Trophoblast cell (in vitro differentiated cells and primary cell): Measurements from ENCODE around the gene ATG9A.

ENCODE experiments used
- DNase-seq, 2 donors: peaks; one replicate each; pipeline ENCODE4 v3.0.0-alpha.2; 2016
- H2AFZ ChIP-seq: 2 replicates; pipeline ENCODE4 v1.6.1; 2013; ENCODE audit warnings: low read length, moderate library complexity, mild to moderate bottlenecking; ENCODE audit not compliant: insufficient read depth, poor library complexity
- H2AK5ac ChIP-seq: 2 replicates; pipeline ENCODE4 v1.6.1; 2013; ENCODE audit warnings: mild to moderate bottlenecking, low read length
- H2BK120ac ChIP-seq: 2 replicates; pipeline ENCODE4 v1.6.1; 2013; ENCODE audit warnings: low read length, mild to moderate bottlenecking, moderate library complexity; ENCODE audit not compliant: insufficient read depth, poor library complexity
- H2BK12ac ChIP-seq: 2 replicates; pipeline ENCODE4 v1.6.1; 2013; ENCODE audit warnings: mild to moderate bottlenecking, low read length, moderate library complexity
- H2BK5ac ChIP-seq: 2 replicates; pipeline ENCODE4 v1.6.1; 2013; ENCODE audit warnings: low read length, low read depth, moderate library complexity, mild to moderate bottlenecking; ENCODE audit not compliant: poor library complexity
- H3K14ac ChIP-seq: 2 replicates; pipeline ENCODE4 v1.6.1; 2013; ENCODE audit warnings: mild to moderate bottlenecking, low read length
- H3K18ac ChIP-seq: 2 replicates; pipeline ENCODE4 v1.6.1; 2013; ENCODE audit warnings: mild to moderate bottlenecking, low read length
- H3K23ac ChIP-seq: 2 replicates; pipeline ENCODE4 v1.6.1; 2013; ENCODE audit warnings: low read length
- H3K27ac ChIP-seq: 2 replicates; pipeline ENCODE4 v1.5.1; 2013; ENCODE audit warnings: low read depth, mild to moderate bottlenecking, inconsistent platforms, low read length, moderate library complexity
- H3K27me3 ChIP-seq: 2 replicates; pipeline ENCODE4 v1.6.1; 2013; ENCODE audit warnings: inconsistent platforms, mild to moderate bottlenecking, low read length, moderate library complexity; ENCODE audit not compliant: insufficient read depth
- H3K36me3 ChIP-seq, 2 experiments: 1 replicate in 1 of 2; 2 replicates in 1 of 2; pipeline ENCODE4 v1.6.1; 2013; ENCODE audit warnings: low read length in 2 of 2, mild to moderate bottlenecking in 2 of 2, moderate library complexity in 1 of 2; ENCODE audit not compliant: insufficient read depth in 2 of 2, control insufficient read depth in 1 of 2
- H3K4ac ChIP-seq: 2 replicates; pipeline ENCODE4 v1.6.1; 2013; ENCODE audit warnings: low read depth, mild to moderate bottlenecking, low read length, moderate library complexity
- H3K4me1 ChIP-seq, 2 experiments: 1 replicate in 1 of 2; 2 replicates in 1 of 2; pipeline ENCODE4 v1.6.1; 2013; ENCODE audit warnings: low read length in 2 of 2, mild to moderate bottlenecking in 2 of 2, moderate library complexity in 1 of 2; ENCODE audit not compliant: insufficient read depth in 2 of 2, control insufficient read depth in 1 of 2
- H3K4me2 ChIP-seq: 2 replicates; pipeline ENCODE4 v1.6.1; 2013; ENCODE audit warnings: inconsistent platforms, mild to moderate bottlenecking, low read length, moderate library complexity
- H3K4me3 ChIP-seq: 2 replicates; pipeline ENCODE4 v1.5.1; 2013; ENCODE audit warnings: mild to moderate bottlenecking, low read depth, low read length, inconsistent platforms
- H3K79me1 ChIP-seq: one replicate; pipeline ENCODE4 v1.6.1; 2013; ENCODE audit warnings: low read length
- H3K79me2 ChIP-seq: 2 replicates; pipeline ENCODE4 v1.6.1; 2013; ENCODE audit warnings: low read length, mild to moderate bottlenecking; ENCODE audit not compliant: control insufficient read depth, insufficient read depth, poor library complexity
- H3K9ac ChIP-seq: 2 replicates; pipeline ENCODE4 v1.6.1; 2013; ENCODE audit warnings: mild to moderate bottlenecking, low read length
- H3K9me3 ChIP-seq: 2 replicates; pipeline ENCODE4 v1.6.1; 2013; ENCODE audit warnings: low read depth, mild to moderate bottlenecking, control low read depth, inconsistent platforms, low read length; ENCODE audit not compliant: insufficient read depth
- H4K12ac ChIP-seq: 2 replicates; pipeline ENCODE4 v1.6.1; 2013; ENCODE audit warnings: low read depth, mild to moderate bottlenecking, low read length, moderate library complexity
- H4K8ac ChIP-seq: 2 replicates; pipeline ENCODE4 v1.6.1; 2013; ENCODE audit warnings: low read depth, mild to moderate bottlenecking, low read length, moderate library complexity
- H4K91ac ChIP-seq: one replicate; pipeline ENCODE4 v1.6.1; 2013; ENCODE audit warnings: low read depth, mild to moderate bottlenecking, low read length, moderate library complexity
- WGBS: extraction: QIAGEN DNeasy Blood & Tissue Kit; methylation state at CpG from one replicate; pipeline ENCODE4 v1.1.7; 2013; ENCODE audit warnings: missing lambda C conversion rate; ENCODE audit not compliant: insufficient read length, insufficient coverage; ENCODE audit errors: extremely low coverage; 5-methylcytosine and 5-hydroxymethylcytosine counted together

ATG9A gene

DNA sequence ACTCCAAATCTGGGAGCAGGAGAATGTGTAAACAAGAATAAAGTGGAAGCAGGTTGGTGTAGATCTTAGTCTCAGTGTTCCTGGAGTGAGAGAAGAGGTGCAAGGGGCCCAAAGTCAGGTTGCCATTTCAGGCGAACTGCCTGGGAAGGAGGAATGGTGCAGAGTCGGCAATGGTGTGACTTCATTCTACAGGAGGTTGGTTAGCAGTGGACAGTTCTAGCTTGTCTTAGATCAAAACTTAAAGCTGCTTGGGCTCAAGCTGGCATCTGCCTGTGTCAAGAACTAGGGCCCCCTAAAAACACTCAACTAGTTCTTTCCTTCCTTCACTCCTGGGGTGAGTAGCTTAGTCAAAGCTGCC is 19.4 kb upstream of the ATG9A start:
- H3K4me1 ChIP-seq, result peaks cover 19 to 25% of the 10 kb centered on the region in 2 experiments
- no peak overlapping the region for H3K4me2 ChIP-seq
- peaks cover 8 to 13% of the 10 kb centered on the region in 2 experiments for H3K36me3 ChIP-seq
- H3K4me3 ChIP-seq, result no peak overlapping the region
- no peak for DNase-seq
- no peak overlapping the region for H4K8ac ChIP-seq
- H4K91ac ChIP-seq, result no peak overlapping the region
- H4K12ac ChIP-seq, result no peak overlapping the region
- no peak overlapping the region for H3K4ac ChIP-seq
- no peak overlapping the region for H2BK12ac ChIP-seq
- no peak overlapping the region for H3K27ac ChIP-seq
- H3K9me3 ChIP-seq, result peaks cover 10% of the 10 kb centered on the region
- H3K79me1 ChIP-seq, result peaks cover 9% of the 10 kb centered on the region
- H3K79me2 ChIP-seq, result peaks cover 4% of the 10 kb centered on the region
- H3K14ac ChIP-seq, result no peak overlapping the region
- H3K9ac ChIP-seq, result no peak overlapping the region
- WGBS, result no CpG with 5 or more reads among the region's 2 CpGs
- no peak overlapping the region for H3K18ac ChIP-seq
- no peak overlapping the region for H2BK5ac ChIP-seq
- H2AFZ ChIP-seq, result no peak overlapping the region
- no peak overlapping the region for H3K23ac ChIP-seq
- no peak overlapping the region for H2AK5ac ChIP-seq
- no peak overlapping the region for H2BK120ac ChIP-seq
- peaks cover 26% of the 10 kb centered on the region for H3K27me3 ChIP-seq

- H3K18ac ChIP-seq, result no peak overlapping the region
- no CpG with 5 or more reads among the region's 17 CpGs for WGBS
- peaks cover 6% of the 10 kb centered on the region for H3K9me3 ChIP-seq
- no peak overlapping the region for H3K14ac ChIP-seq
- DNase-seq, result peak; percentile 74 to 87
- H4K8ac ChIP-seq, result no peak overlapping the region
- no peak overlapping the region for H2BK120ac ChIP-seq
- H3K27ac ChIP-seq, result no peak overlapping the region
- H4K12ac ChIP-seq, result no peak overlapping the region
- no peak overlapping the region for H3K4me3 ChIP-seq
- H3K79me2 ChIP-seq, result peaks cover 4% of the 10 kb centered on the region
- peaks cover 18% of the 10 kb centered on the region for H3K27me3 ChIP-seq
- peaks cover 8 to 13% of the 10 kb centered on the region in 2 experiments for H3K36me3 ChIP-seq
- H4K91ac ChIP-seq, result no peak overlapping the region
- H2BK12ac ChIP-seq, result no peak overlapping the region
- H3K79me1 ChIP-seq, result peaks cover 9% of the 10 kb centered on the region
- H2BK5ac ChIP-seq, result no peak overlapping the region
- H3K4ac ChIP-seq, result no peak overlapping the region
- no peak overlapping the region for H3K4me2 ChIP-seq
- no peak overlapping the region for H3K9ac ChIP-seq
- H3K23ac ChIP-seq, result no peak overlapping the region
- H2AK5ac ChIP-seq, result no peak overlapping the region
- no peak overlapping the region for H2AFZ ChIP-seq
- H3K4me1 ChIP-seq, result peaks cover 12 to 19% of the 10 kb centered on the region in 2 experiments
Measured at GRCh38 chr2:219247678-219248642, 18.5 kb upstream of the ATG9A start.

- peaks cover 9% of the 10 kb centered on the region for H3K79me1 ChIP-seq
- H4K12ac ChIP-seq, result no peak overlapping the region
- no CpG with 5 or more reads among the region's 10 CpGs for WGBS
- no peak overlapping the region for H2AFZ ChIP-seq
- H3K4me3 ChIP-seq, result no peak overlapping the region
- no peak overlapping the region for H3K27ac ChIP-seq
- H3K9ac ChIP-seq, result no peak overlapping the region
- H2BK5ac ChIP-seq, result no peak overlapping the region
- H3K4me2 ChIP-seq, result no peak overlapping the region
- DNase-seq, result no peak
- H3K27me3 ChIP-seq, result peaks cover 5% of the 10 kb centered on the region
- H3K4me1 ChIP-seq, result peaks cover 12 to 17% of the 10 kb centered on the region in 2 experiments
- no peak overlapping the region for H2BK12ac ChIP-seq
- no peak overlapping the region for H4K8ac ChIP-seq
- peaks cover 4% of the 10 kb centered on the region for H3K79me2 ChIP-seq
- H2AK5ac ChIP-seq, result no peak overlapping the region
- no peak overlapping the region for H3K4ac ChIP-seq
- peaks cover 8 to 13% of the 10 kb centered on the region in 2 experiments for H3K36me3 ChIP-seq
- H3K23ac ChIP-seq, result no peak overlapping the region
- no peak overlapping the region for H4K91ac ChIP-seq
- no peak overlapping the region for H3K14ac ChIP-seq
- no peak overlapping the region for H3K18ac ChIP-seq
- H2BK120ac ChIP-seq, result no peak overlapping the region
- H3K9me3 ChIP-seq, result peaks cover under 1% of the 10 kb centered on the region
Measured at GRCh38 chr2:219246559-219246958, 17.1 kb upstream of the ATG9A start.

DNA sequence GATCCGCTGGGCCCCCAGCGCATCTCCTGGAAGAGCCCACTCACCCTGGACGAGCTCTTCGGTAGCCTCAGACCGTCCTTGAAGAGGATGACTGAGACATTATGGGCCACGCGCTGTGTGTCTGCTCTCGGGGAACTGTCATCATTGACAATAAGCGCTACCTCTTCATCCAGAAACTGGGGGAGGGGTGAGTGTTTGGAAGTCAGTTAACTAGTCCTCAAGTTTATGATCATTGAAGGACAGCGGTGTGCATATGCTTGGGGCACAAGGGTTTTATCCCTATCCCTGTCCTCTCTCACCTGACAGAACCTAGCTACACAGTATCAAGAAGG is 16.4 kb upstream of the ATG9A start:
- H3K23ac ChIP-seq, result no peak overlapping the region
- H3K27ac ChIP-seq, result peak overlapping the region; percentile 42
- H3K14ac ChIP-seq, result peak overlapping the region; percentile 81
- H3K18ac ChIP-seq, result peak overlapping the region; percentile 97
- H4K91ac ChIP-seq, result peak overlapping the region; percentile 75
- H2BK12ac ChIP-seq, result no peak overlapping the region
- peak overlapping the region; percentile 81 for H3K4ac ChIP-seq
- H4K8ac ChIP-seq, result peak overlapping the region; percentile 93
- no peak for DNase-seq
- no CpG with 5 or more reads among the region's 10 CpGs for WGBS
- peaks cover 4% of the 10 kb centered on the region for H3K79me2 ChIP-seq
- peaks cover 8 to 13% of the 10 kb centered on the region in 2 experiments for H3K36me3 ChIP-seq
- no peaks in the 10 kb centered on the region for H3K27me3 ChIP-seq
- H3K9me3 ChIP-seq, result no peaks in the 10 kb centered on the region
- peak overlapping the region; percentile 68 for H3K4me2 ChIP-seq
- H3K4me1 ChIP-seq, result peaks cover 12 to 17% of the 10 kb centered on the region in 2 experiments
- H4K12ac ChIP-seq, result peak overlapping the region; percentile 82
- peak overlapping the region; percentile 50 for H2BK120ac ChIP-seq
- no peak overlapping the region for H2BK5ac ChIP-seq
- H2AK5ac ChIP-seq, result peak overlapping the region; percentile 67
- H2AFZ ChIP-seq, result peak overlapping the region; percentile 50
- peak overlapping the region; percentile 97 for H3K9ac ChIP-seq
- H3K79me1 ChIP-seq, result peaks cover 9% of the 10 kb centered on the region
- peak overlapping the region; percentile 96 for H3K4me3 ChIP-seq
